ENCODE data around the gene EPDR1.

The EPDR1 gene

DNA sequence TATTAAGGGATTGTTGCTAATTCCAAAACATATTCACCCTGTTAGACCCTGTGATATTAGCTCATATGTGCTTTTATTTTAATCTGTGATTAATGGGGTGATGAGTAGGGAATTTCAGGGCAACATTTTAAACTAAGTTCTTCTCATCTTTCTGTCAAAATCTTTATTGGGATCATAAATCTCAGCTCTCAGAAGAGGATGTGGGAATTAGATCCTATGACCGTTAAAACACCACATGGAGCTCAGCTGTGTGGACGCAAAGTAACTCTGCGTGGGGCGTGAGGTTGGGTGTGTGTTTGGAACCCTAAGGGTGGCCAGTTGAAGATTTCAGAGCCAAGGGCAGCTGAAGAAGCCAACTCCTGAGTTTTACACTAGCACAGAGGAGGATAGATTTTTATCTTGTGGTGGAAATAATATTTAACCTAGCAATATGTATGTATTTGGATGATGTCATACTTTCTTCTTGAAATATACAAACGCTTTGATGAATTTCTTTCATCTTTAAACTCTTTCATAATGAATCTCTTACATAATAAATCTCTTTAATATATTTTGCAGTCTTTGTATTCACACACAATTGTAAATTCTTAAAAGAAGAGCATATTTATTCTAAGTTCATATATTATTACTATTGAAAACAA is 64.4 kb downstream of the EPDR1 start:
- DNase-seq = no peak

DNA sequence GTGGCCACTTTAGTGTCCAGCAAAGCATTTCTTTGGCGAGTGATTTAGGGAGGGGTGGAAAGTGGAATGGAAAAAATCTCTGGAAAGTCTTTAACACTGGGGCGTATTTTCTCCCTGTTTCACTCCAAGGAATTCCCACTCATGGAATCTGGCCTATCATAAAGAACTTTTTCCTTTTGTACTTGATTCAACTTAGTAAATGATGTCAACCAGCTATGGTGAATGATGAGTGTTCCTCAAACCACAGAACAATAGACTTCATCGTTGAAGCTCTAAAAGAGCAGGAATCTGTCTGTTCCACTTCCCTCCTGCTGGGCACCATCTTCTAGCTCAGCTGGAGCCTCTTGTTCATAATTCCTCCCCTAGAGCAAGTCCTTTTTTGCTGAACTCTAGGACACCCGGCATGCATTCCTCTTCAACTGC is 66.5 kb downstream of the EPDR1 start:
- no peak for DNase-seq

DNA sequence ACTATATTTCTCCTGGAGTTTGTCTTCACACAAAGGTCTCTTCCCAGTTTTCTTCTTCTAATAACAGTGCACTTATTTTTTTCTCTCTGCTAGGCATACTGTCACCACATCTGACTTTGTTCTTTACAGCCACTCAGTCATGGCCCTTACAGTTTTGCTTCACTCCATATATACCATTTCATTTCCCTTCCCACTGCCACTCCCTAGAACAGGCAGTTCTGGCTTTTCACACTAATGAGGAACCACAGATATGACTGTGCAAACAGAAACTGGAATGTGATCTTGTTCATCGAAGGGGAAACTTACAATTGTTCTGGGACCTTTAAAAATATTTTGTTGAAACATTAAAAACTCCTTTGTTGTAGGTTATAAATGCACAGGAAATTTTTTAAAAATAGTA is 67.3 kb downstream of the EPDR1 start:
- DNase-seq = no peak

DNA sequence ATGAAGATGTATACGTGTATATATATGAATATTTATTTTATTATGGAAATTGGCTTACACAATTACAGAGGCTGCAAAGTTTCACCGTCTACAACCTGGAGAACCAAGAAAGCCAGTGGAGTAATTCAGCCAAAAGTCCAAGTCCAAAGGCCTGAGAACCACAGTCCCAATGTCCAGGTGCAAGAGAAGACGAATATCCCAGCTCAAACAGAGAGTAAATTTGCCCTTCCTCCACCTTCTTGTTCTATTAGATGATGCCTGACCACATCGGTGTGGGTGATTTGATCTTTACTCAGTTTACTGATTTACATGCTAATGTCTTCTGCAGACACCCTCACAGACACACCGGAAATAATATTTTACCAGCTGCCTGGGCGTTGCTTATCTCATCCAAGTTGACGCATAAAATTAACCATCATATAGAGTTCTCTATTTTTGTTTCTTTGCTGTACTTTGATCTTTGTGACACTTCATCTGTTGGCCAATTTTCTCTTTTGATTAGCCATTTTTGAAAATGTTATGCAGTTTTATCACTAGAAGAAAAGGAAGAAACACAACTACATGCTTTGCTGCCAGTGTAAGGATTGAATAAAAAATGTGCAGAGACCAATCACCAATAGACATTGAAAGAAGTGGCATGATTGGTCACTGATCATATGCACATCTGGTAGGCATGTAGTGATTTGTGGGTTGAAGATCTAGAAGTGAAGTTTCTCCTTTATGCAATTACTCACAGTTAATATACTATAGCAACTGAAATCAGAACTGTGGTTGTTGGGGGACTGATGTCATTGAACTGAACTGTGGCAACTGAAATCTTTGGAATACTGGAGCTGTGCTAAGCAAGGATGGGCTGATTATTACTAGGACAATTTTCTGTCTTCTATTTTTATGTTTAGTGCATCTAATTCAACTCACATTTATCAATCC is 68.5 kb downstream of the EPDR1 start:
- no peak for DNase-seq

DNA sequence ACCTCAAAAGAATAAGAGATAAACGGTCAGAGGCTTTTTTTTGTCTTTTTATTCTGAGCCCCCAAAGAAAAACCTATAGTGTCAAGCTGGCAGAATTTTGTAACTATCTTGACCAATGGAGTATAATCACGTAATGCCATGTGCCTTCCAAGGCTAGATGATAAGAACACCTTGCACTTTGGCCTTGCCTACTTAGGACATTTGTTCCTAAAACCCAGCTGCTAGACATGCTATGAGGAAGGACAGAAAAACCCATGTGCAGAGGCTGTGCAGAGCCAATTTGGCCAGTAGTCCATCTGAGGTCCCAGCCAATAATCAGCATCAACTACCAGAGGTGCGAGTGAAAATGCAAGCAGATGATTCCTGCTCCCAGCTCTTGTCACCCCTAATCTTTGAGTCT is 69.9 kb downstream of the EPDR1 start:
- DNase-seq = no peak

DNA sequence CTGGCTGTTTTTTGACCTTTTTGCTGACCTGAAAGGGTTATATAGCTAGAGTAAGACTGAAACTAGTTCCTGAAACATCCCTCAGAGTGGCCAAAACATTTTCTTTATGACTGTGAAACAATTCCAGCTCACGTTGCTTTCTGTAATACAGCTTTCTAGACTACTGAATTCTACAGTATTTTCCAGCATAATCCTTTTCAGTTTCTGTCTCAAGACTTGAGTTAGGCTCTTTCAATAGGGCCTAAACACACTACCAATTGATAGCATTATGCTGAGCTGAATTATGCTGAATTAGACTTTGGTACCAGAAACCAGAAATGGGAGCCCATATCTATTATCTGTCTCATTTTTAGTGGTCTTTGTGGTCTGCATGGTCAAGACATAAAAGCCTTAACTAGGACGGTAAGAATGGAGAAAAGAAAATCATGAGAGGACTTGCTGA is 72.6 kb downstream of the EPDR1 start:
- no peak for DNase-seq

DNA sequence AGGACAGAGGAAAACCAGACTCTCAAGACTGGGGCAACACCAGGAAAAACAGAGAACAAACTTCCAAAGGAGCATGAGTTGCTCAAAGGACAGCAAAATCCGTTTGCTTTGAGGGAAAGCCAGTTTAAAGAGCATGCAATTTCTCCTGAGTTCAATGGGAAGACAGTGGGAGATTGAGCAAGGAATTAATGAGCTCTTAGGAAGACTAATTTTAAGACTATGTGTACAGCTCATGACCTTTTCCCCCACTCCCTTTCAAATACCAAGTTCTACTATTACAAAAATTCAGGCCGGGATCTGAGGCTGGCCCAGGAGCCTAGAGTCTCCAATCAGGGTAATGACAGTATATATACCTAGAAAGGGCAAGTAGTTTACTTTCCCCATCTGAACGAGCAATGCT is 79.2 kb downstream of the EPDR1 start:
- DNase-seq = no peak

DNA sequence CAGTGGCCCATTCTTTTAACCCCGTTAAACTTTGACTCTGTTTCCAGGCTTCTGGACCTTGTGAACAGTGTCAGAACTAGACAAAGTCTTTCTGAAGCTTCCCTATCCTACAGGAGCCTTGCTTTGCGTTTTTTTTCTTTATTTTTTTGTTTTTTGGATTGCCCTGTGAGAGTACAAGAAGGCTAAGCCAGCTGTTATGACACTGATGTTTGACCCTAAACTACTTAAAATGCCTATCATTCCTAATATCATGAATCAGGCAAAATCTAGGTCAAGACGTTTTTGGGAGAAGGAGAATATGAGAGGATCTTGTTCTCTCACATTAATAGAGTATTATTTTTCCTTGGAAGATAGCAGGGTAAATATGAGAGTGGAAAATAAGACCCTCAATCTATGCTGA is 79.8 kb downstream of the EPDR1 start:
- no peak for DNase-seq

All from DMS79 (cell line).